OCI-LY1 (cell line): Measurements from ENCODE around the gene CNDP1.

ENCODE experiments used
- H2AFZ ChIP-seq: fragments of 200-600 bp; sonication (generic), shearing (Covaris generic); 2 replicates; pipeline ENCODE4 v1.6.0; 2014; ENCODE audit warnings: antibody characterized with exemption, mild to moderate bottlenecking, low read length
- H3F3A ChIP-seq: fragments of 200-600 bp; sonication (generic), shearing (Covaris generic); 2 replicates; pipeline ENCODE4 v1.6.0; 2014; ENCODE audit warnings: mild to moderate bottlenecking, antibody characterized with exemption, low read length, moderate library complexity; ENCODE audit not compliant: insufficient read depth
- H3K27ac ChIP-seq: fragments of 200-600 bp; sonication (generic); 2 replicates; pipeline ENCODE4 v1.5.1; 2014; ENCODE audit warnings: low read length, mixed run types, mild to moderate bottlenecking, low read depth; ENCODE audit not compliant: poor library complexity, severe bottlenecking
- H3K27me3 ChIP-seq: fragments of 200-600 bp; sonication (generic); 2 replicates; pipeline ENCODE4 v1.6.0; 2014; ENCODE audit warnings: antibody characterized with exemption, mild to moderate bottlenecking, low read length, moderate library complexity; ENCODE audit not compliant: insufficient read depth
- H3K36me3 ChIP-seq: fragments of 200-600 bp; sonication (generic); 2 replicates; pipeline ENCODE4 v1.6.1; 2014; ENCODE audit warnings: mild to moderate bottlenecking, antibody characterized with exemption, low read length, moderate library complexity, mixed read lengths; ENCODE audit not compliant: insufficient read depth
- H3K4me1 ChIP-seq: fragments of 200-600 bp; sonication (generic); 2 replicates; pipeline ENCODE4 v1.5.1; 2014; ENCODE audit warnings: mild to moderate bottlenecking, low read length, moderate library complexity; ENCODE audit not compliant: insufficient read depth, severe bottlenecking
- H3K4me2 ChIP-seq: fragments of 200-600 bp; sonication (generic), shearing (Covaris generic); 2 replicates; pipeline ENCODE4 v1.6.1; 2014; ENCODE audit warnings: low read length
- H3K4me3 ChIP-seq: fragments of 200-600 bp; sonication (generic); 2 replicates; pipeline ENCODE4 v1.5.1; 2014; ENCODE audit warnings: low read length, low read depth, mild to moderate bottlenecking, mixed read lengths; ENCODE audit not compliant: poor library complexity, severe bottlenecking
- H3K79me2 ChIP-seq: fragments of 200-600 bp; shearing (Covaris generic); 2 replicates; pipeline ENCODE4 v1.6.1; 2016; ENCODE audit warnings: mixed run types, low read length, mixed read lengths; ENCODE audit not compliant: insufficient read depth
- H3K9ac ChIP-seq: fragments of 200-600 bp; sonication (generic), shearing (Covaris generic); 2 replicates; pipeline ENCODE4 v1.6.1; 2014; ENCODE audit warnings: mild to moderate bottlenecking, low read length, mixed read lengths
- H3K9me2 ChIP-seq: fragments of 200-600 bp; sonication (generic), shearing (Covaris generic); 2 replicates; pipeline ENCODE4 v1.6.1; 2014; ENCODE audit warnings: low read depth, mild to moderate bottlenecking, low read length, mixed read lengths
- H3K9me3 ChIP-seq: fragments of 200-600 bp; shearing (Covaris generic); 2 replicates; pipeline ENCODE4 v1.6.1; 2014; ENCODE audit warnings: low read length, mixed read lengths
- H4K20me1 ChIP-seq: fragments of 200-600 bp; sonication (generic), shearing (Covaris generic); 2 replicates; pipeline ENCODE4 v1.6.0; 2016; ENCODE audit warnings: mild to moderate bottlenecking, low read length; ENCODE audit not compliant: insufficient read depth
- EZH2 ChIP-seq: fragments of 200-600 bp; sonication (generic), shearing (Covaris generic); IDR thresholded peaks from 2 replicates; pipeline ENCODE4 v1.8.0; 2017; ENCODE audit warnings: borderline replicate concordance, mixed run types, mild to moderate bottlenecking, antibody characterized with exemption, low read length, moderate library complexity, mixed read lengths
- TF ChIP-seq, protein P1 (sequence below): fragments of 200-600 bp; sonication (generic), shearing (Covaris generic); IDR thresholded peaks from 2 replicates; pipeline ENCODE4 v1.5.1; 2017; ENCODE audit warnings: mild to moderate bottlenecking, antibody characterized with exemption, low read length, moderate library complexity, mixed read lengths

Gene CNDP1

DNA sequence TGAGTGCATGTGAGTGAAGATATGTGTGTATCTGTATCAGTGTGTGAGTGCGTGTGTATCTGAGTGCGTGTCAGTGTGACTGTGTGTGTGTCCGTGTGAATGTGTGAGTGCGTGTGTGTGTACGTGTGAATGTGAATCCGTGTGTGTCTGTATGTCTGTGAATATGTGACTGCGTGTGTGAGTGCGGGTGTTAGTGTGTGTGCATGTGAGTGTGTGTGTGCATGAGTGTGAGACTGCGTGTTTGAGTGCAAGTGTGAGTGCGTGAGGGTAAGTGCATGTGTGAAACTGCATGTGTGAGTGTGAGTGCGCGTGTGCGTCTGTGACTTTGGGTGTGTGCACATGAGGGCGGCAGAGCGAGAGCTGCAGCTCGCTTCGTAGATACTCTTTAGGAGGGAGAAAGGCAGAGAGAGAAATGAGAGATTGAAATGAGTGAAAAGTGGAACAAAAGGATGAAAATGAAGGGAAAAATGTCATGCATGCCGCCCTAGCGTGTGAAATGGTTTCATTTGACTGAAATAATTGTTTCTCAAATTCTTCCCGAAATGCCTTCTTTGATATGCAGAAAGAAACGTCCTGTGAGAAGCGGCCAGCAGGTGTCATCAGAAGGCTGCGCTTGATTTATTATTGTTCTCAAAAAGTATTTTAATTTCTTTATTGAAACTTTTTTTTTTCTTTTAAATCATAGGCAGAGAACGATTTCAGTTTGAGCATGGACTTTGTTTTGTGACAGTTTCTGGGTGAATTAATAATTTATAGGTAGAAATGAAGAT, 88.9 kb downstream of the CNDP1 start:
- H3K9me2 ChIP-seq: no peaks in the 10 kb centered on the region
- H2AFZ ChIP-seq: no peak overlapping the region
- no peaks in the 10 kb centered on the region for H3K27me3 ChIP-seq
- H3K79me2 ChIP-seq: peaks cover 5% of the 10 kb centered on the region; the same call in 1 of the 2 replicates
- no peak overlapping the region for H3K27ac ChIP-seq
- no peaks in the 10 kb centered on the region for H3F3A ChIP-seq
- H3K36me3 ChIP-seq: no peaks in the 10 kb centered on the region
- H3K4me1 ChIP-seq: no peaks in the 10 kb centered on the region
- no peaks in the 10 kb centered on the region for H4K20me1 ChIP-seq
- no peak overlapping the region for H3K4me3 ChIP-seq
- H3K9ac ChIP-seq: no peak overlapping the region
- H3K9me3 ChIP-seq: no peaks in the 10 kb centered on the region
- no peak for TF ChIP-seq EZH2
- TF ChIP-seq, protein P1, sequence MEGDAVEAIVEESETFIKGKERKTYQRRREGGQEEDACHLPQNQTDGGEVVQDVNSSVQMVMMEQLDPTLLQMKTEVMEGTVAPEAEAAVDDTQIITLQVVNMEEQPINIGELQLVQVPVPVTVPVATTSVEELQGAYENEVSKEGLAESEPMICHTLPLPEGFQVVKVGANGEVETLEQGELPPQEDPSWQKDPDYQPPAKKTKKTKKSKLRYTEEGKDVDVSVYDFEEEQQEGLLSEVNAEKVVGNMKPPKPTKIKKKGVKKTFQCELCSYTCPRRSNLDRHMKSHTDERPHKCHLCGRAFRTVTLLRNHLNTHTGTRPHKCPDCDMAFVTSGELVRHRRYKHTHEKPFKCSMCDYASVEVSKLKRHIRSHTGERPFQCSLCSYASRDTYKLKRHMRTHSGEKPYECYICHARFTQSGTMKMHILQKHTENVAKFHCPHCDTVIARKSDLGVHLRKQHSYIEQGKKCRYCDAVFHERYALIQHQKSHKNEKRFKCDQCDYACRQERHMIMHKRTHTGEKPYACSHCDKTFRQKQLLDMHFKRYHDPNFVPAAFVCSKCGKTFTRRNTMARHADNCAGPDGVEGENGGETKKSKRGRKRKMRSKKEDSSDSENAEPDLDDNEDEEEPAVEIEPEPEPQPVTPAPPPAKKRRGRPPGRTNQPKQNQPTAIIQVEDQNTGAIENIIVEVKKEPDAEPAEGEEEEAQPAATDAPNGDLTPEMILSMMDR: peak; percentile 54
- H3K4me2 ChIP-seq: no peak overlapping the region

DNA sequence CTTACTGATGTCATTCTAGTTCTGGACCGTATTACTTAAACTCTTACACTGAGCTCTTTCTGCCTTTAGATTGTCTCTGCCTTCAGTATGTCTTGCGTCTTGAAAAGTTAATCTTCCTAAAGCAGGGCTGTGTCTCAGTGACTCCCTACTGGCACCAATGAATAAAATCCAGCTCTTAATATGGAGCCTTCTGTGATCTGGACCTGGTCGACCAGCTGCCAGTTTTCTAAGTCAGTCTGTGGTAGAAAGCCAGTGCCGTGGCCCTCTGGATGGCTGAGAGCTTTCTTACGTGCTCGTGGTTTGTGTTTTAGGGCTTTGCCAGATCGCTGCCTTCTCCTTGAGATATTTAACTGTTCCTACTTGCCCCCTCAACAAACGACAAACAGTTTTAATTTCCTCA, 90.2 kb downstream of the CNDP1 start:
- Histone ChIP-seq H3K9ac (no peak overlapping the region), H3K79me2 (peaks cover 11% of the 10 kb centered on the region), H3F3A (no peaks in the 10 kb centered on the region), H3K4me1 (no peaks in the 10 kb centered on the region), H4K20me1 (no peaks in the 10 kb centered on the region), H3K4me2 (no peak overlapping the region), H3K27me3 (no peaks in the 10 kb centered on the region), H2AFZ (no peak overlapping the region), H3K36me3 (no peaks in the 10 kb centered on the region), H3K9me2 (no peaks in the 10 kb centered on the region), H3K4me3 (no peak overlapping the region), H3K9me3 (no peaks in the 10 kb centered on the region), H3K27ac (no peak overlapping the region)
- TF ChIP-seq, protein P1: no peak
- no peak for TF ChIP-seq EZH2

DNA sequence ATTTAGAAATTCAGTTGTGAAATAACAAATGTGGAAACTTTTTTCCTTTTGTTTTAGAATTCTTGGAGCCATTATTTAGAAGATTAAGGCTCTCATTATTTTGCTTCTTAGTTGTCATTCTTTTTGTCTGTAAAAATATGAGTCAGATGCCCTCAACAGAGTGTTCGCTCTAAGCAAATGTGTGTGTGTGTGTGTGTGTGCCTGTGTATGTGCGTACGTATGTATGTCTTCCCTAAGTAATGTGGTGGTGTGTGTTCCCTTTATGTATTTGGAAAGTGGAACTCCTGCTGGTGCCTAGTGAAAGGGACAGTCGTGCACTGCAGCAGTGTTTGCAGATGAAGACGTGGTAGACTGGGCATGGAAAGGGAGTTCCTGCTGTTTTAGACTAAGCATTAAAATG, 90.9 kb downstream of the CNDP1 start:
- no peaks in the 10 kb centered on the region for H3K4me1 ChIP-seq
- H3K27ac ChIP-seq: no peak overlapping the region
- no peaks in the 10 kb centered on the region for H3K27me3 ChIP-seq
- no peak overlapping the region for H3K4me3 ChIP-seq
- no peak overlapping the region for H3K9ac ChIP-seq
- H3K36me3 ChIP-seq: no peaks in the 10 kb centered on the region
- no peaks in the 10 kb centered on the region for H3K9me3 ChIP-seq
- H2AFZ ChIP-seq: no peak overlapping the region
- peaks cover 12% of the 10 kb centered on the region for H3K79me2 ChIP-seq
- no peaks in the 10 kb centered on the region for H3K9me2 ChIP-seq
- no peak overlapping the region for H3K4me2 ChIP-seq
- no peak for TF ChIP-seq EZH2
- TF ChIP-seq, protein P1: no peak
- H3F3A ChIP-seq: no peaks in the 10 kb centered on the region
- H4K20me1 ChIP-seq: no peaks in the 10 kb centered on the region
